SK-N-SH (cell line): Measurements from ENCODE around the gene DPEP2. TPM values are rescaled to one million over a fixed set of nuclear protein-coding genes. Genes with fewer than 3 reads are reported as not detected.
"Not testable (repeated sequence)": the region's sequence is repeated elsewhere in the genome, so short reads cannot be mapped to it uniquely, and the experiment has no call there.

Experiments
- CTCF ChIA-PET: fragments of 300-600, 350-600 bp; formaldehyde crosslinking; extraction: SDS; loops from one replicate; lab custom pipeline; 2021; lab: Yijun Ruan, JAX
- POLR2A ChIA-PET: fragments of 350-600 bp; sonication (Branson Sonifier 250); formaldehyde crosslinking; extraction: SDS; loops from one replicate; lab custom pipeline; 2020; ENCODE audit warnings: antibody characterized with exemption, inconsistent platforms; lab: Yijun Ruan, JAX
- DNase-seq: peaks from one replicate; pipeline ENCODE4 v3.0.0; 2012
- H2AFZ ChIP-seq: fragments of 200-600 bp; sonication (generic); 2 replicates; pipeline ENCODE4 v1.8.1; 2016; ENCODE audit warnings: antibody characterized with exemption, mild to moderate bottlenecking, low read depth
- H3F3A ChIP-seq: fragments of 200-600 bp; sonication (generic); replicated peaks from 2 replicates; pipeline ENCODE3; 2016; ENCODE audit warnings: antibody characterized with exemption, mild to moderate bottlenecking; ENCODE audit not compliant: insufficient read depth
- H3K27ac ChIP-seq, 2 experiments: fragments of 200-500 bp in 1 of 2; fragments of 200-600 bp in 1 of 2; sonication (Bioruptor generic) in 1 of 2; sonication (generic), shearing (Covaris generic) in 1 of 2; 2 replicates each; pipeline versions ENCODE4 v1.5.1 to v1.6.1; 2014 to 2016; ENCODE audit warnings: low read depth in 2 of 2, inconsistent platforms in 1 of 2, low read length in 1 of 2, mild to moderate bottlenecking in 1 of 2, mixed read lengths in 1 of 2
- H3K27me3 ChIP-seq: fragments of 200-600 bp; sonication (generic), shearing (Covaris generic); 2 replicates; pipeline ENCODE4 v1.6.1; 2016; ENCODE audit warnings: mixed run types; ENCODE audit not compliant: insufficient read depth
- H3K36me3 ChIP-seq, 2 experiments: fragments of 200-500 bp in 1 of 2; fragments of 200-600 bp in 1 of 2; sonication (Bioruptor generic) in 1 of 2; sonication (generic) in 1 of 2; replicated peaks in 1 of 2; 2 replicates each; pipeline versions ENCODE3 to v1.5.1; 2014 to 2016; ENCODE audit warnings: low read length in 1 of 2, mild to moderate bottlenecking in 1 of 2; ENCODE audit not compliant: insufficient read depth in 2 of 2, control insufficient read depth in 1 of 2
- H3K4me1 ChIP-seq, 2 experiments: fragments of 200-500 bp in 1 of 2; fragments of 200-600 bp in 1 of 2; sonication (Bioruptor generic) in 1 of 2; sonication (generic), shearing (Covaris generic) in 1 of 2; 2 replicates each; pipeline versions ENCODE4 v1.5.1 to v1.6.1; 2014 to 2016; ENCODE audit warnings: low read depth in 1 of 2, low read length in 1 of 2, mixed run types in 1 of 2; ENCODE audit not compliant: insufficient read depth in 2 of 2, control insufficient read depth in 1 of 2
- H3K4me2 ChIP-seq: fragments of 200-600 bp; sonication (generic), shearing (Covaris generic); 2 replicates; pipeline ENCODE4 v1.6.1; 2017; ENCODE audit warnings: mixed run types
- H3K4me3 ChIP-seq, 2 experiments: fragments of 200-500 bp in 1 of 2; fragments of 200-600 bp in 1 of 2; sonication (Bioruptor generic) in 1 of 2; sonication (generic), shearing (Covaris generic) in 1 of 2; 2 replicates each; pipeline versions ENCODE4 v1.5.1 to v1.8.1; 2014 to 2016; ENCODE audit warnings: low read depth in 2 of 2, inconsistent platforms in 1 of 2, low read length in 1 of 2, mild to moderate bottlenecking in 1 of 2, mixed read lengths in 1 of 2, moderate library complexity in 1 of 2
- H3K79me2 ChIP-seq: fragments of 200-600 bp; sonication (generic); 2 replicates; pipeline ENCODE4 v1.8.1; 2017; ENCODE audit warnings: mild to moderate bottlenecking; ENCODE audit not compliant: insufficient read depth
- H3K9ac ChIP-seq: fragments of 200-600 bp; sonication (generic); 2 replicates; pipeline ENCODE4 v1.6.1; 2017; ENCODE audit warnings: mixed run types
- H3K9me2 ChIP-seq: fragments of 200-600 bp; sonication (generic); 2 replicates; pipeline ENCODE4 v1.6.1; 2017; ENCODE audit warnings: mixed run types
- H3K9me3 ChIP-seq: fragments of 200-600 bp; sonication (generic); 2 replicates; pipeline ENCODE4 v1.6.1; 2017; ENCODE audit warnings: mixed run types, mild to moderate bottlenecking, moderate library complexity
- H4K20me1 ChIP-seq: fragments of 200-600 bp; sonication (generic); 2 replicates; pipeline ENCODE4 v1.6.1; 2017; ENCODE audit warnings: mild to moderate bottlenecking, mixed run types; ENCODE audit not compliant: insufficient read depth
- FOXJ3 ChIP-seq: sonication (generic); formaldehyde crosslinking; IDR thresholded peaks from 2 replicates; pipeline ENCODE4 v1.5.1; 2020; ENCODE audit warnings: mild to moderate bottlenecking, missing genetic modification reagents
- FOXM1 ChIP-seq: IDR thresholded peaks from 2 replicates; pipeline ENCODE4 v1.4.0; 2012; ENCODE audit warnings: low read depth, mild to moderate bottlenecking
- RXRA ChIP-seq: IDR thresholded peaks from 2 replicates; pipeline ENCODE4 v1.4.0; 2012; ENCODE audit warnings: low read depth, mild to moderate bottlenecking, borderline replicate concordance
- TCF12 ChIP-seq: IDR thresholded peaks from 2 replicates; pipeline ENCODE4 v1.4.0; 2012
- YY1 ChIP-seq: IDR thresholded peaks from 2 replicates; pipeline ENCODE4 v1.4.0; 2012; ENCODE audit warnings: low read depth, mild to moderate bottlenecking
- ZBTB33 ChIP-seq: IDR thresholded peaks from 2 replicates; pipeline ENCODE4 v1.4.0; 2012; ENCODE audit warnings: low read depth, borderline replicate concordance
- WGBS: methylation state at CpG from one replicate; pipeline ENCODE4 v1.1.6; 2017; ENCODE audit warnings: low lambda C conversion rate; 5-methylcytosine and 5-hydroxymethylcytosine counted together
- polyA plus RNA-seq, 3 experiments: library from polyadenylated mRNA; depleted of rRNA; stranded (reverse); fragments of >200 nt; gene quantifications; 2 replicates each; pipeline ENCODE4 v1.2.3, GENCODE V29; 2012

The DPEP2 gene
- polyA plus RNA-seq, 1 of the 3 experiments (the other 2 are of a cell fraction): not detected

- Histone ChIP-seq H3K36me3 (peaks cover 0 to 3% of the 10 kb centered on the region in 2 experiments), H3K79me2 (peaks cover 3% of the 10 kb centered on the region; the same call in 1 of the 2 replicates), H3K9me2 (no peaks in the 10 kb centered on the region), H3K9ac (no peak overlapping the region), H4K20me1 (no peaks in the 10 kb centered on the region), H3K4me2 (no peak overlapping the region), H3K27me3 (no peaks in the 10 kb centered on the region), H3K27ac (no peak overlapping the region), H3F3A (peaks cover 3% of the 10 kb centered on the region), H3K9me3 (no peaks in the 10 kb centered on the region), H3K4me1 (no peaks in the 10 kb centered on the region), H3K4me3 (no peak overlapping the region), H2AFZ (no peak overlapping the region)
- CTCF ChIA-PET: interaction anchor here (1.7 to 2.1 kb wide), 2 partner anchors 8 to 32 kb away, joined by 4 to 7 read pairs; no protein-coding TSS in a partner anchor
- WGBS: 98% methylated on average over 2 of the region's 2 CpGs
- TF ChIP-seq ZBTB33: no peak
- POLR2A ChIA-PET: no interaction called here
- no peak for DNase-seq
Measured at GRCh38 chr16:68033101-68033500, 33.8 kb upstream of the DPEP2 start.

- Histone ChIP-seq H3K4me2 (no peak overlapping the region), H3K4me3 (no peak overlapping the region), H3K27me3 (no peaks in the 10 kb centered on the region), H3K4me1 (no peaks in the 10 kb centered on the region), H3F3A (peaks cover 3% of the 10 kb centered on the region), H3K9me3 (no peaks in the 10 kb centered on the region), H3K27ac (no peak overlapping the region), H2AFZ (no peak overlapping the region), H3K9ac (no peak overlapping the region), H3K36me3 (peaks cover 0 to 3% of the 10 kb centered on the region in 2 experiments), H3K9me2 (no peaks in the 10 kb centered on the region), H4K20me1 (no peaks in the 10 kb centered on the region), H3K79me2 (peaks cover 3% of the 10 kb centered on the region; the same call in 1 of the 2 replicates)
- DNase-seq: no peak
- 91% methylated on average over 2 of the region's 2 CpGs for WGBS
- no peak for TF ChIP-seq RXRA
- no peak for TF ChIP-seq FOXM1
- no peak for TF ChIP-seq YY1
- TF ChIP-seq FOXJ3 (CRISPR knock-in tag): no peak
- TF ChIP-seq TCF12: no peak
- ChIA-PET CTCF (interaction anchor here (2.1 kb wide), 1 partner anchor 9 kb away, joined by 7 read pairs; no protein-coding TSS in a partner anchor), POLR2A (interaction anchor here (0.6 kb wide), 1 partner anchor 42 kb away, joined by 3 read pairs; no protein-coding TSS in a partner anchor)
Measured at GRCh38 chr16:68031951-68032350, 32.7 kb upstream of the DPEP2 start.

GRCh38 chr16:68030108-68030507 lies 30.8 kb upstream of the DPEP2 start:
- H3K4me1 ChIP-seq, H4K20me1 ChIP-seq, DNase-seq, H3K4me2 ChIP-seq, H3K4me3 ChIP-seq, POLR2A ChIA-PET, H3K9ac ChIP-seq, H3K27me3 ChIP-seq, H3F3A ChIP-seq, H3K79me2 ChIP-seq, H3K9me3 ChIP-seq, H3K27ac ChIP-seq, H3K9me2 ChIP-seq, H2AFZ ChIP-seq: not testable (repeated sequence)
- peaks cover 0 to 16% of the 10 kb centered on the region in 2 experiments for H3K36me3 ChIP-seq
- CTCF ChIA-PET: interaction anchor here (0.7 to 4.1 kb wide), 4 partner anchors 10 to 214 kb away, joined by 3 to 29 read pairs (median 4); partner anchors contain the start of gene NFATC3
- 82% methylated on average over 6 of the region's 6 CpGs for WGBS
